Stomach (tissue), 9 donors: ENCODE data around the gene NR4A1. TPM values are rescaled to one million over a fixed set of nuclear protein-coding genes. Genes with fewer than 3 reads are reported as not detected.

ENCODE experiments used
- DNase-seq, 2 donors: peaks; one replicate each; pipeline versions ENCODE4 v3.0.0 to v3.0.0-alpha.2; 2013 to 2019
- H3K27ac ChIP-seq, 5 donors: fragments of 200-600 bp in 4 of 5; sonication (generic) in 4 of 5; one replicate each; pipeline ENCODE4 v1.5.1; 2013 to 2019; ENCODE audit warnings: mild to moderate bottlenecking in 1 of 5, moderate library complexity in 1 of 5
- H3K27me3 ChIP-seq, 3 donors: fragments of 200-600 bp; sonication (generic); one replicate each; pipeline ENCODE4 v1.5.1; 2017 to 2019; ENCODE audit warnings: mixed run types in 1 of 3
- H3K36me3 ChIP-seq, 4 donors: fragments of 200-600 bp; sonication (generic); 1 replicate in 3 of 4; 2 replicates in 1 of 4; pipeline ENCODE4 v1.5.1; 2016 to 2019
- H3K4me1 ChIP-seq, 4 donors: fragments of 200-600 bp; sonication (generic); one replicate each; pipeline ENCODE4 v1.5.1; 2016 to 2019
- H3K4me3 ChIP-seq, 4 donors: fragments of 200-600 bp; sonication (generic) in 3 of 4; one replicate each; pipeline ENCODE4 v1.5.1; 2016 to 2019; ENCODE audit warnings: mild to moderate bottlenecking in 1 of 4
- H3K9me3 ChIP-seq, 4 donors: fragments of 200-600 bp; sonication (generic); one replicate each; pipeline ENCODE4 v1.5.1; 2016 to 2019
- EP300 ChIP-seq: sonication (generic); formaldehyde crosslinking; IDR thresholded peaks from one replicate; pipeline ENCODE4 v1.6.1; 2017; ENCODE audit warnings: antibody characterized with exemption
- POLR2A ChIP-seq, 4 donors: fragments of 450-650 bp; IDR thresholded peaks; one replicate each; pipeline ENCODE4 v1.6.1; 2016; ENCODE audit warnings: antibody characterized with exemption in 4 of 4, control low read depth in 2 of 4, mild to moderate bottlenecking in 1 of 4, moderate library complexity in 1 of 4
- POLR2AphosphoS5 ChIP-seq, 3 donors: sonication (generic); formaldehyde crosslinking; IDR thresholded peaks; one replicate each; pipeline ENCODE4 v1.6.1; 2016; ENCODE audit warnings: antibody characterized with exemption in 3 of 3
- WGBS, 5 donors: extraction: QIAGEN DNeasy Blood & Tissue Kit in 3 of 5; methylation state at CpG; one replicate each; pipeline versions ENCODE4 v1.1.5 to v1.1.7; 2013 to 2018; 5-methylcytosine and 5-hydroxymethylcytosine counted together
- intact Hi-C: fragments of 100-400 bp; cut with DNase I; formaldehyde crosslinking; loops from one replicate; pipeline ENCODE4 v1.15.1; 2023; ENCODE audit warnings: low total_unique reads
- polyA plus RNA-seq, 3 donors: library from polyadenylated mRNA; stranded (reverse); fragments of 200-250 nt; gene quantifications; one replicate each; pipeline ENCODE4 v1.2.3, GENCODE V29; 2013
- total RNA-seq, 5 donors: library from RNA; depleted of rRNA; stranded (reverse); fragments of >200 nt; gene quantifications; one replicate each; pipeline versions ENCODE4 v1.1.0 to v1.2.3, GENCODE V29; 2014 to 2016
- TF ChIP-seq, protein P1 (sequence below), 7 experiments: fragments of 450-650 bp in 4 of 7; fragments of 200-600 bp in 3 of 7; sonication (generic) in 3 of 7; IDR thresholded peaks; one replicate each; pipeline ENCODE4 v1.5.1; 2016 to 2019; ENCODE audit warnings: antibody characterized with exemption in 7 of 7, control low read depth in 2 of 7, mild to moderate bottlenecking in 1 of 7
- donor health status: healthy with polysubstance abuse.
- donor health status: Bipolar disorder and iron deficiency.
- donor health status: healthy.

Gene NR4A1
- total and polyA plus RNA-seq, 8 donors, result 29.4 to 384 (median 68.0) TPM

DNA sequence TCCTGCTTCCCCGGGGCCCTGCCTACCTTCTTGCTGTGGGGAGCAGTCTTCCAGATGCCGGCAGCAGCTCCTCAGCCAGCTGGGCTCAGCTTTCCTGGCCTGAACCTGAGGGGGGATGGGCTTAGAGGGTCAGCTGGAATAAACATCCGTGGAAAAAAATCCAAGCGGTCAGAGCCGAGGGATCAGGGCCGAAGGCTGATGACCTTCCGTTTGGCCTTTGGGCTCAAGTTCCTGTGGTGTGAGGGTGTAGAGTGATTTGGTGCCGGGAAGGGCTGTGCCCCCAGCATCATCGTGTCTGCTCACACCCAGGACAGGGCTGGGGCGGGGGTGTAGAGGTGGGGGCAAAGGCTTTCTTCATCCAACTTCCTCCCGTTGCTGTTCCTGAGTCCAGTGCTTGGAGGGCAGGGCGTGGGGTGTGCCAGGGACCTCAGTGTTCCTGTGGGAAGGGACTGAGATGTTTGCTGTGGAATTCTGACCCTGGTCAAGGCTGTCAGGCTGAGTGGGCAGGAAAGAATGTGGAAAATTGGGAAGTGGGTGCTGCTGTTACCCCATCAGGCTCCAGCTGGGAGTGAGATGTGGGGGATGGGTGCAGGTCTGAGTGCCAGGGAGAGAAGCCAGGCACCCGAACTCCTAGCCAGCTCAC is 30.9 kb downstream of the NR4A1 start:
- DNase-seq, result peak in 1 of 2 donors; percentile 63
- 35 to 55% (median 38%) methylated on average over 12 to 13 of the region's 13 CpGs for WGBS, 5 donors
- intact Hi-C loops, result loop anchor here (5.0 kb wide), 1 partner anchor 55 kb away; no protein-coding TSS in a partner anchor

DNA sequence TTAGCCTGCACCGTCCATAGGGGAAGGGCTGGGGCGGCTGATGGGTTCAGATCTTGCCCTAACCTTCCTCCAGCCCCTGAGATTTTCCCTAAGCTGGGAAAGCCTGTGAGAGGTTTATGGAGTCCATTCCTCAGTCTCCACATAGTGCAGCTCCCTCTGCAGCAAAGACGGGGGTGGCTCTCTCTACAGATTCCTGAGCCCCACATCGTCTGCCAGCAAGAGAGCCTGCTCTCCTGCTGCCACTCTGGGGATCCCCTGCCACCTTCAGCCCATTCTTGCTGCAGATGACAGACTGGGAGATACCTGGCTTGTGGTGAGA is 31.4 kb downstream of the NR4A1 start:
- H3K4me1 ChIP-seq, result peaks cover 16 to 32% (median 23%) of the 10 kb centered on the region in 4 donors
- no peaks in the 10 kb centered on the region for H3K9me3 ChIP-seq
- peaks cover 0 to 10% (median 0%) of the 10 kb centered on the region in 3 donors for H3K27me3 ChIP-seq
- no peak for DNase-seq
- peak overlapping the region; percentile 18 to 80 (median 70) for H3K27ac ChIP-seq
- H3K4me3 ChIP-seq, result no peak overlapping the region
- H3K36me3 ChIP-seq, result peaks cover 0 to 27% (median 22%) of the 10 kb centered on the region in 4 donors
- no peak for TF ChIP-seq EP300
- no peak for TF ChIP-seq POLR2AphosphoS5 (IDR thresholded peaks at IDR 0.05)
- TF ChIP-seq, protein P1, sequence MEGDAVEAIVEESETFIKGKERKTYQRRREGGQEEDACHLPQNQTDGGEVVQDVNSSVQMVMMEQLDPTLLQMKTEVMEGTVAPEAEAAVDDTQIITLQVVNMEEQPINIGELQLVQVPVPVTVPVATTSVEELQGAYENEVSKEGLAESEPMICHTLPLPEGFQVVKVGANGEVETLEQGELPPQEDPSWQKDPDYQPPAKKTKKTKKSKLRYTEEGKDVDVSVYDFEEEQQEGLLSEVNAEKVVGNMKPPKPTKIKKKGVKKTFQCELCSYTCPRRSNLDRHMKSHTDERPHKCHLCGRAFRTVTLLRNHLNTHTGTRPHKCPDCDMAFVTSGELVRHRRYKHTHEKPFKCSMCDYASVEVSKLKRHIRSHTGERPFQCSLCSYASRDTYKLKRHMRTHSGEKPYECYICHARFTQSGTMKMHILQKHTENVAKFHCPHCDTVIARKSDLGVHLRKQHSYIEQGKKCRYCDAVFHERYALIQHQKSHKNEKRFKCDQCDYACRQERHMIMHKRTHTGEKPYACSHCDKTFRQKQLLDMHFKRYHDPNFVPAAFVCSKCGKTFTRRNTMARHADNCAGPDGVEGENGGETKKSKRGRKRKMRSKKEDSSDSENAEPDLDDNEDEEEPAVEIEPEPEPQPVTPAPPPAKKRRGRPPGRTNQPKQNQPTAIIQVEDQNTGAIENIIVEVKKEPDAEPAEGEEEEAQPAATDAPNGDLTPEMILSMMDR (IDR thresholded peaks at IDR 0.05), result no peak
- TF ChIP-seq POLR2A (IDR thresholded peaks at IDR 0.05), result no peak
- intact Hi-C loops, result loop anchor here (5.0 kb wide), 1 partner anchor 55 kb away; no protein-coding TSS in a partner anchor
- 51 to 67% (median 59%) methylated on average over 4 of the region's 4 CpGs for WGBS, 5 donors

More for the DNA sequence above, 30.9 kb downstream of the NR4A1 start:
- Histone ChIP-seq H3K4me3 (peak overlapping the region in 1 of 4 donors; percentile 37), H3K27ac (peak overlapping the region; percentile 40 to 80 (median 70)), H3K9me3 (no peaks in the 10 kb centered on the region), H3K36me3 (peaks cover 3 to 32% (median 27%) of the 10 kb centered on the region in 4 donors), H3K4me1 (peaks cover 16 to 32% (median 23%) of the 10 kb centered on the region in 4 donors), H3K27me3 (peaks cover 0 to 5% (median 0%) of the 10 kb centered on the region in 3 donors)
- TF ChIP-seq POLR2A (IDR thresholded peaks at IDR 0.05), result no peak
- peak; percentile 1 to 18 (median 10) for TF ChIP-seq POLR2AphosphoS5 (IDR thresholded peaks at IDR 0.05)
- TF ChIP-seq EP300, result no peak
- TF ChIP-seq, protein P1 (IDR thresholded peaks at IDR 0.05), result no peak

DNA sequence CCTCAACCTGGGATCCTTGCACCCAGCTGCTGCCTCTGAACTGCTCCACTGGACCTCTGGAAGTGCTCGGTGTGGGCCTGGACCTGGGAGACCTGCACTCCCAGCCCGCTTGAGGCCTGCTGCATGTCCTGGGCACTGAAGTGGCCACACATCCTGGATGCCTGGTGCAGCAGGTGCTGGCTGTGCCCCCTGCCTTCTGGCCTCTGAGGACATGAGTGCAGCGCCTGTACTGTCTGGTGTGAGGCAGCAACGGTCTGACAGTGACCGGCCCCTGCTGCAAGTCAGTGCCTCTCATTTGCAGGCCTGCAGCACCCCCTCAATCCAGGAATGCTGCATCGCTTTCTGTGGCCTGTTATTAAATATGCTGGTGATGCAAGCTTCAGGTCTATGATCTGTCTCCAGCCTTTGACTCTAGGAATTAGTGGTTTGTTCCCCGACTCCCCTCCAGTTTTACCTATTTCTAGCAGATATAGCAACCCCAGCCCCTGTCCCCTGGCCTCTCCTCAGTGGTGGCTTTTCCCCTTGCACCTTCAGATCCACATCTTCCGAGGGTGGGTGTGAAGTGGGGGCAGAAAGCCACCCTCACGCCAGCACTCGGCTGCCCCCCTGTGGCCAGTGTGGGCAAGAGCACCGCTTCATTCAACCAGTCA is 31.9 kb downstream of the NR4A1 start:
- Histone ChIP-seq H3K4me3 (no peak overlapping the region), H3K27ac (peak overlapping the region; percentile 18 to 80 (median 70)), H3K9me3 (no peaks in the 10 kb centered on the region), H3K4me1 (peaks cover 16 to 32% (median 23%) of the 10 kb centered on the region in 4 donors), H3K27me3 (peaks cover 0 to 11% (median 0%) of the 10 kb centered on the region in 3 donors), H3K36me3 (peaks cover 0 to 22% (median 18%) of the 10 kb centered on the region in 4 donors)
- 18 to 46% (median 39%) methylated on average over 9 to 11 of the region's 11 CpGs for WGBS, 5 donors
- peak; percentile 61 to 84 for DNase-seq
- intact Hi-C loops, result loop anchor here (5.0 kb wide), 1 partner anchor 56 kb away; no protein-coding TSS in a partner anchor
- TF ChIP-seq, protein P1 (IDR thresholded peaks at IDR 0.05), result peak in 5 of 7 experiments; percentile 92 to 97 (median 95)
- TF ChIP-seq EP300, result no peak

DNA sequence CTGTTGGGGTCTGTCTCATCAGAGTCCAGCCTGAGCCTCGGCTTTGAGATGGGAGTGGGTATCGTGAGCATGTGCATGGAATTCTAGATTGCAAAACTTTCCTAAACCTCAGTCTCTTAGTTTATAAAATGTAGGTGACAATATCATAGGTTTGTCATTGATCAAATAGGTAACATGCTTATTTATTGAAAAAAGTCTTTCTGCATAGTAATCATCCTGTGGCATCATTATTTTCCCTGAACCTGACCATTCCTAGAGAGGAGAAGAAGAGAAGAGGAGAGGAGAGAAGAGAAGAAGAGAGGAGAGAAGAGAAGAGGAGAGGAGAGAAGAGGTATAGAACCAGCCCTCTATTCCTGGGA is 32.4 kb downstream of the NR4A1 start:
- Histone ChIP-seq H3K36me3 (peaks cover 0 to 17% (median 13%) of the 10 kb centered on the region in 4 donors), H3K9me3 (no peaks in the 10 kb centered on the region), H3K4me1 (peaks cover 16 to 32% (median 23%) of the 10 kb centered on the region in 4 donors), H3K27me3 (peaks cover 0 to 16% (median 0%) of the 10 kb centered on the region in 3 donors), H3K4me3 (no peak overlapping the region), H3K27ac (no peak overlapping the region)
- TF ChIP-seq, protein P1 (IDR thresholded peaks at IDR 0.05), result peak in 1 of 7 experiments; percentile 46
- TF ChIP-seq EP300, result no peak
- no peak for DNase-seq
- 0 to 7% (median 2%) methylated on average over 2 of the region's 2 CpGs for WGBS, 5 donors
- intact Hi-C loops, result loop anchor here (5.0 kb wide), 1 partner anchor 56 kb away; no protein-coding TSS in a partner anchor
